K562 (cell line): Measurements from ENCODE around the gene GPX1. TPM values are rescaled to one million over a fixed set of nuclear protein-coding genes. Genes with fewer than 3 reads are reported as not detected.
A peak's percentile ranks its signal among the peaks of the same experiment; 100 is the strongest.

Experiments
- BRF1 ChIP-seq: IDR thresholded peaks from 3 replicates; pipeline ENCODE4 v1.6.1; 2011; ENCODE audit warnings: borderline replicate concordance, mild to moderate bottlenecking; ENCODE audit not compliant: insufficient read length; ENCODE audit errors: extremely low read depth
- NFXL1 ChIP-seq: fragments of 450-650 bp; formaldehyde crosslinking; IDR thresholded peaks from 2 replicates; pipeline ENCODE4 v1.4.0; 2021; ENCODE audit warnings: mild to moderate bottlenecking
- PHF20 ChIP-seq: fragments of 450-650 bp; IDR thresholded peaks from 2 replicates; pipeline ENCODE4 v1.6.1; 2018; ENCODE audit not compliant: partially characterized antibody
- PML ChIP-seq: IDR thresholded peaks from 2 replicates; pipeline ENCODE4 v1.6.1; 2012; ENCODE audit warnings: low read length, inconsistent platforms
- RBBP5 ChIP-seq: fragments of 200-600 bp; sonication (generic); IDR thresholded peaks from 2 replicates; pipeline ENCODE4 v1.6.1; 2012; ENCODE audit warnings: borderline replicate concordance, mild to moderate bottlenecking, low read length, control low read depth, inconsistent platforms; ENCODE audit not compliant: insufficient read depth, poor library complexity, severe bottlenecking
- SMAD4 ChIP-seq: fragments of 250-450 bp; sonication (Bioruptor Pico); conservative IDR thresholded peaks from 2 replicates; pipeline ENCODE4 v1.8.0; 2021; ENCODE audit warnings: inconsistent platforms, mild to moderate bottlenecking, moderate library complexity
- TEAD2 ChIP-seq: fragments of 450-650 bp; IDR thresholded peaks from 2 replicates; pipeline ENCODE4 v1.6.1; 2016; ENCODE audit warnings: missing genetic modification characterization, control low read depth, missing compliant biosample characterization
- ZNF398 ChIP-seq: fragments of 250-450 bp; sonication (Bioruptor Pico); IDR thresholded peaks from 2 replicates; pipeline ENCODE4 v1.8.0; 2021; ENCODE audit warnings: moderate library complexity, mild to moderate bottlenecking, inconsistent platforms
- ZNF561 ChIP-seq: fragments of 450-650 bp; formaldehyde crosslinking; conservative IDR thresholded peaks from 2 replicates; pipeline ENCODE4 v1.4.0; 2020; ENCODE audit warnings: mild to moderate bottlenecking, moderate library complexity
- ZNF586 ChIP-seq: fragments of 450-650 bp; formaldehyde crosslinking; conservative IDR thresholded peaks from 2 replicates; pipeline ENCODE4 v1.4.0; 2020; ENCODE audit warnings: mild to moderate bottlenecking, moderate library complexity
- polyA plus RNA-seq, 8 experiments: library from polyadenylated mRNA; depleted of rRNA in 4 of 8; stranded (reverse) in 5 of 8; unstranded in 3 of 8; fragments of >200 nt; fragmentation: Nextera tagmentation in 2 of 8; fragmentation: Illumina TruSeq in 1 of 8; extraction: Ambion mirVana in 2 of 8; extraction: Trizol in 1 of 8; gene quantifications; 2 replicates each; pipeline versions ENCODE4 v1.2.1 to v1.2.3, GENCODE V29; 2011 to 2014; ENCODE audit warnings: inconsistent platforms in 1 of 8, missing spikeins in 1 of 8
- total RNA-seq, 7 experiments: library from RNA; depleted of rRNA in 6 of 7; stranded (reverse); fragments of >200 nt in 6 of 7; fragmentation: Illumina TruSeq in 2 of 7; extraction: Trizol in 2 of 7; gene quantifications; 2 replicates each; pipeline versions ENCODE4 v1.2.1 to v1.2.3, GENCODE V29; 2011 to 2021; ENCODE audit warnings: low replicate concordance in 1 of 7
- TF ChIP-seq, protein P1 (sequence below): fragments of 450-650 bp; IDR thresholded peaks from 2 replicates; pipeline ENCODE4 v1.6.1; 2016; ENCODE audit warnings: mild to moderate bottlenecking, moderate library complexity
- TF ChIP-seq, protein P2 (sequence below): sonication (generic); formaldehyde crosslinking; IDR thresholded peaks from 2 replicates; pipeline ENCODE4 v1.8.0; 2022; ENCODE audit warnings: missing genetic modification reagents, mild to moderate bottlenecking, moderate library complexity, borderline replicate concordance

GPX1 gene
- total and polyA plus RNA-seq, 9 of the 15 experiments (the other 6 are each of a cell fraction or from before 2014, with no cell fraction given) = 0.08 to 1.3 (median 0.21) TPM; not detected in 5

DNA sequence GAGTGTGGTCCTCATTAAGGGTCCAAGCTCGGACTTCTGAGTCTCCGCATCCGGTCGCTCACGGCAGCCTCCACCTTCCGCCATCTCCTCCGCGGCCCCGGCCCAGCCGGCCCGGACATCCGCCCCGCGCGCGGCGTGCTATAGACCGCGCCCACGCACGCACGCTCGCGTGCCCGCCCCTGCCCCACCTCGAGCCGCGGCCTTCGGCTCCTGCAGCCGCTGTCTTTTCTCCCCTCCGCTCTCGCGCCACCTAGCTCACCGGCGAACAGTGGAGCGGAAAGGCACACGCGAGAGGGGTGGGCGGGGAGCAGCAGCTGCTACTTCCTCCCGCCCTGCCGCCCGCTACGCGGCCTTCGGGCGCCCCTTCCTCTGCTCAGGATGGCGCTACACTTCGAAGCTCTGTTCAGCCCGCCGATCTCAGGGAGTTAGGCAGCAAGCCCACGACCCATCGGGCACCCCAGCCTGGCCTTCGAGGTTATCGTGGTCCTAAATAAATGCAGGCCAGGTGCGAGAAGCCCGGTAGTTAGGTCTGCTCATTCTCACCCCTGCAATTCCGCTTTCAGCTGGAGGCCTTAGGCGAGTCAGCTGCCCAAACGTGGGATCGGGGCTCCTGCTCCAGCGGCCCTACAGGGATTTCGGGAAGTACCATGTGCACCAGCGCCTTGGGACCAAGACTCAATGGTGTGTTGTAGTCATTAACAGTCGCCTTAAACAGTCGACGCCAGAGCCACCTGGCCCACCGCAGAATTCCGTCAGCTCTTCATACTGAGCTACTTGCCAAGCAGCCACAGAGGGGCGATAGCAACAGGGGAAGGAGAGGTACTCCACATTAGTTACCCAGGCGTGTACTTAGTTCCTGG, 18.0 kb downstream of the GPX1 start, which contains the start of gene USP4 (continued):
- TF ChIP-seq, protein P1, sequence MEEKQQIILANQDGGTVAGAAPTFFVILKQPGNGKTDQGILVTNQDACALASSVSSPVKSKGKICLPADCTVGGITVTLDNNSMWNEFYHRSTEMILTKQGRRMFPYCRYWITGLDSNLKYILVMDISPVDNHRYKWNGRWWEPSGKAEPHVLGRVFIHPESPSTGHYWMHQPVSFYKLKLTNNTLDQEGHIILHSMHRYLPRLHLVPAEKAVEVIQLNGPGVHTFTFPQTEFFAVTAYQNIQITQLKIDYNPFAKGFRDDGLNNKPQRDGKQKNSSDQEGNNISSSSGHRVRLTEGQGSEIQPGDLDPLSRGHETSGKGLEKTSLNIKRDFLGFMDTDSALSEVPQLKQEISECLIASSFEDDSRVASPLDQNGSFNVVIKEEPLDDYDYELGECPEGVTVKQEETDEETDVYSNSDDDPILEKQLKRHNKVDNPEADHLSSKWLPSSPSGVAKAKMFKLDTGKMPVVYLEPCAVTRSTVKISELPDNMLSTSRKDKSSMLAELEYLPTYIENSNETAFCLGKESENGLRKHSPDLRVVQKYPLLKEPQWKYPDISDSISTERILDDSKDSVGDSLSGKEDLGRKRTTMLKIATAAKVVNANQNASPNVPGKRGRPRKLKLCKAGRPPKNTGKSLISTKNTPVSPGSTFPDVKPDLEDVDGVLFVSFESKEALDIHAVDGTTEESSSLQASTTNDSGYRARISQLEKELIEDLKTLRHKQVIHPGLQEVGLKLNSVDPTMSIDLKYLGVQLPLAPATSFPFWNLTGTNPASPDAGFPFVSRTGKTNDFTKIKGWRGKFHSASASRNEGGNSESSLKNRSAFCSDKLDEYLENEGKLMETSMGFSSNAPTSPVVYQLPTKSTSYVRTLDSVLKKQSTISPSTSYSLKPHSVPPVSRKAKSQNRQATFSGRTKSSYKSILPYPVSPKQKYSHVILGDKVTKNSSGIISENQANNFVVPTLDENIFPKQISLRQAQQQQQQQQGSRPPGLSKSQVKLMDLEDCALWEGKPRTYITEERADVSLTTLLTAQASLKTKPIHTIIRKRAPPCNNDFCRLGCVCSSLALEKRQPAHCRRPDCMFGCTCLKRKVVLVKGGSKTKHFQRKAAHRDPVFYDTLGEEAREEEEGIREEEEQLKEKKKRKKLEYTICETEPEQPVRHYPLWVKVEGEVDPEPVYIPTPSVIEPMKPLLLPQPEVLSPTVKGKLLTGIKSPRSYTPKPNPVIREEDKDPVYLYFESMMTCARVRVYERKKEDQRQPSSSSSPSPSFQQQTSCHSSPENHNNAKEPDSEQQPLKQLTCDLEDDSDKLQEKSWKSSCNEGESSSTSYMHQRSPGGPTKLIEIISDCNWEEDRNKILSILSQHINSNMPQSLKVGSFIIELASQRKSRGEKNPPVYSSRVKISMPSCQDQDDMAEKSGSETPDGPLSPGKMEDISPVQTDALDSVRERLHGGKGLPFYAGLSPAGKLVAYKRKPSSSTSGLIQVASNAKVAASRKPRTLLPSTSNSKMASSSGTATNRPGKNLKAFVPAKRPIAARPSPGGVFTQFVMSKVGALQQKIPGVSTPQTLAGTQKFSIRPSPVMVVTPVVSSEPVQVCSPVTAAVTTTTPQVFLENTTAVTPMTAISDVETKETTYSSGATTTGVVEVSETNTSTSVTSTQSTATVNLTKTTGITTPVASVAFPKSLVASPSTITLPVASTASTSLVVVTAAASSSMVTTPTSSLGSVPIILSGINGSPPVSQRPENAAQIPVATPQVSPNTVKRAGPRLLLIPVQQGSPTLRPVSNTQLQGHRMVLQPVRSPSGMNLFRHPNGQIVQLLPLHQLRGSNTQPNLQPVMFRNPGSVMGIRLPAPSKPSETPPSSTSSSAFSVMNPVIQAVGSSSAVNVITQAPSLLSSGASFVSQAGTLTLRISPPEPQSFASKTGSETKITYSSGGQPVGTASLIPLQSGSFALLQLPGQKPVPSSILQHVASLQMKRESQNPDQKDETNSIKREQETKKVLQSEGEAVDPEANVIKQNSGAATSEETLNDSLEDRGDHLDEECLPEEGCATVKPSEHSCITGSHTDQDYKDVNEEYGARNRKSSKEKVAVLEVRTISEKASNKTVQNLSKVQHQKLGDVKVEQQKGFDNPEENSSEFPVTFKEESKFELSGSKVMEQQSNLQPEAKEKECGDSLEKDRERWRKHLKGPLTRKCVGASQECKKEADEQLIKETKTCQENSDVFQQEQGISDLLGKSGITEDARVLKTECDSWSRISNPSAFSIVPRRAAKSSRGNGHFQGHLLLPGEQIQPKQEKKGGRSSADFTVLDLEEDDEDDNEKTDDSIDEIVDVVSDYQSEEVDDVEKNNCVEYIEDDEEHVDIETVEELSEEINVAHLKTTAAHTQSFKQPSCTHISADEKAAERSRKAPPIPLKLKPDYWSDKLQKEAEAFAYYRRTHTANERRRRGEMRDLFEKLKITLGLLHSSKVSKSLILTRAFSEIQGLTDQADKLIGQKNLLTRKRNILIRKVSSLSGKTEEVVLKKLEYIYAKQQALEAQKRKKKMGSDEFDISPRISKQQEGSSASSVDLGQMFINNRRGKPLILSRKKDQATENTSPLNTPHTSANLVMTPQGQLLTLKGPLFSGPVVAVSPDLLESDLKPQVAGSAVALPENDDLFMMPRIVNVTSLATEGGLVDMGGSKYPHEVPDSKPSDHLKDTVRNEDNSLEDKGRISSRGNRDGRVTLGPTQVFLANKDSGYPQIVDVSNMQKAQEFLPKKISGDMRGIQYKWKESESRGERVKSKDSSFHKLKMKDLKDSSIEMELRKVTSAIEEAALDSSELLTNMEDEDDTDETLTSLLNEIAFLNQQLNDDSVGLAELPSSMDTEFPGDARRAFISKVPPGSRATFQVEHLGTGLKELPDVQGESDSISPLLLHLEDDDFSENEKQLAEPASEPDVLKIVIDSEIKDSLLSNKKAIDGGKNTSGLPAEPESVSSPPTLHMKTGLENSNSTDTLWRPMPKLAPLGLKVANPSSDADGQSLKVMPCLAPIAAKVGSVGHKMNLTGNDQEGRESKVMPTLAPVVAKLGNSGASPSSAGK = peak; percentile 98
- TF ChIP-seq ZNF398 (CRISPR knock-in tag) = no peak
- TF ChIP-seq ZNF561 (CRISPR knock-in tag) = no peak
- TF ChIP-seq PHF20 = peak; percentile 14
- no peak for TF ChIP-seq TEAD2 (tag)
- TF ChIP-seq BRF1 = no peak
- TF ChIP-seq RBBP5 = peak; percentile 34
- TF ChIP-seq PML = peak; percentile 56
- peak; percentile 53 for TF ChIP-seq SMAD4 (CRISPR knock-in tag)
- TF ChIP-seq NFXL1 (CRISPR knock-in tag) = no peak
- TF ChIP-seq, protein P2, sequence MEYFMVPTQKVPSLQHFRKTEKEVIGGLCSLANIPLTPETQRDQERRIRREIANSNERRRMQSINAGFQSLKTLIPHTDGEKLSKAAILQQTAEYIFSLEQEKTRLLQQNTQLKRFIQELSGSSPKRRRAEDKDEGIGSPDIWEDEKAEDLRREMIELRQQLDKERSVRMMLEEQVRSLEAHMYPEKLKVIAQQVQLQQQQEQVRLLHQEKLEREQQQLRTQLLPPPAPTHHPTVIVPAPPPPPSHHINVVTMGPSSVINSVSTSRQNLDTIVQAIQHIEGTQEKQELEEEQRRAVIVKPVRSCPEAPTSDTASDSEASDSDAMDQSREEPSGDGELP (CRISPR knock-in tag) = peak; percentile 97
- TF ChIP-seq ZNF586 (CRISPR knock-in tag) = no peak
